H1 (cell line): Measurements from ENCODE around the gene CBX2. TPM values are rescaled to one million over a fixed set of nuclear protein-coding genes. Genes with fewer than 3 reads are reported as not detected.

Source experiments
- CTCF ChIA-PET: fragments of 300-600 bp; sonication (Branson Sonifier 250); formaldehyde crosslinking; loops from one replicate; lab custom pipeline; 2021; ENCODE audit not compliant: partially characterized antibody; lab: Charles Lee
- POLR2A ChIA-PET: fragments of 300-600 bp; sonication (Branson Sonifier 250); formaldehyde crosslinking; loops from one replicate; lab custom pipeline; 2021; ENCODE audit warnings: inconsistent platforms; ENCODE audit not compliant: partially characterized antibody; lab: Charles Lee
- DNase-seq, 2 experiments: peaks; one replicate each; pipeline versions ENCODE4 v3.0.0 to v3.0.0-alpha.2; 2010 to 2022; ENCODE audit warnings: low spot score in 2 of 2, low read depth in 1 of 2, mixed read lengths in 1 of 2
- FAIRE-seq: peaks from 2 replicates; lab custom pipeline; 2011; peaks lifted over from hg19 to GRCh38; lab: Jason Lieb, UNC
- H2AFZ ChIP-seq: 2 replicates; pipeline ENCODE4 v1.8.1; 2012; ENCODE audit warnings: low read length, inconsistent platforms
- H2AK5ac ChIP-seq: 2 replicates; pipeline ENCODE4 v1.6.1; 2013; ENCODE audit warnings: low read depth, low read length
- H2BK120ac ChIP-seq: replicated peaks from 2 replicates; pipeline ENCODE3; 2013; ENCODE audit warnings: low read depth, low read length, inconsistent platforms
- H2BK12ac ChIP-seq: 2 replicates; pipeline ENCODE4 v1.6.1; 2013; ENCODE audit warnings: low read depth, low read length
- H2BK15ac ChIP-seq: 2 replicates; pipeline ENCODE4 v1.6.1; 2013; ENCODE audit warnings: low read length
- H2BK20ac ChIP-seq: 2 replicates; pipeline ENCODE4 v1.6.1; 2013; ENCODE audit warnings: low read length
- H2BK5ac ChIP-seq: 2 replicates; pipeline ENCODE4 v1.6.1; 2013; ENCODE audit warnings: low read depth, low read length
- H3K14ac ChIP-seq: 2 replicates; pipeline ENCODE4 v1.6.1; 2013; ENCODE audit warnings: inconsistent platforms; ENCODE audit not compliant: insufficient read length
- H3K18ac ChIP-seq: 2 replicates; pipeline ENCODE4 v1.6.1; 2013; ENCODE audit warnings: low read length; ENCODE audit errors: extremely low read depth
- H3K23ac ChIP-seq: 2 replicates; pipeline ENCODE4 v1.6.1; 2013; ENCODE audit warnings: inconsistent platforms; ENCODE audit not compliant: insufficient read length
- H3K23me2 ChIP-seq: 2 replicates; pipeline ENCODE4 v1.6.1; 2013; ENCODE audit warnings: low read depth, low read length
- H3K27ac ChIP-seq: 2 replicates; pipeline ENCODE4 v1.6.1; 2011; ENCODE audit warnings: low read depth, low read length, inconsistent platforms
- H3K27me3 ChIP-seq, 4 experiments: replicated peaks in 1 of 4; 1 replicate in 1 of 4; 2 replicates in 3 of 4; pipeline versions ENCODE4 v1.6.1 to v1.8.1; 2011 to 2013; ENCODE audit warnings: low read length in 3 of 4, mild to moderate bottlenecking in 3 of 4, inconsistent platforms in 2 of 4, mixed read lengths in 2 of 4, moderate library complexity in 1 of 4; ENCODE audit not compliant: control insufficient read depth in 3 of 4, insufficient read depth in 3 of 4; ENCODE audit errors: extremely low read depth in 1 of 4
- H3K36me3 ChIP-seq, 4 experiments: 2 replicates each; pipeline versions ENCODE4 v1.6.1 to v1.8.1; 2011 to 2013; ENCODE audit warnings: mild to moderate bottlenecking in 4 of 4, low read length in 3 of 4, moderate library complexity in 2 of 4, control low read depth in 1 of 4, inconsistent platforms in 1 of 4; ENCODE audit not compliant: insufficient read depth in 4 of 4, control insufficient read depth in 2 of 4
- H3K4ac ChIP-seq: replicated peaks from 2 replicates; pipeline ENCODE3; 2013; ENCODE audit warnings: low read length, low read depth, mixed read lengths, inconsistent platforms; ENCODE audit not compliant: insufficient read length
- H3K4me1 ChIP-seq, 4 experiments: replicated peaks in 1 of 4; 1 replicate in 1 of 4; 2 replicates in 3 of 4; pipeline versions ENCODE4 v1.6.1 to v1.8.1; 2011 to 2013; ENCODE audit warnings: low read length in 3 of 4, inconsistent platforms in 2 of 4, mixed read lengths in 1 of 4; ENCODE audit not compliant: insufficient read depth in 4 of 4, control insufficient read depth in 3 of 4
- H3K4me2 ChIP-seq, 2 experiments: 2 replicates each; pipeline versions ENCODE4 v1.6.1 to v1.8.1; 2011 to 2013; ENCODE audit warnings: low read depth in 2 of 2, low read length in 2 of 2, control low read depth in 1 of 2, inconsistent platforms in 1 of 2, mild to moderate bottlenecking in 1 of 2; ENCODE audit not compliant: insufficient read depth in 1 of 2
- H3K4me3 ChIP-seq, 4 experiments: fragments of 200-600, 300-600 bp in 1 of 4; sonication (generic), shearing (Covaris generic), sonication (Bioruptor Twin) in 1 of 4; 2 replicates each; pipeline versions ENCODE4 v1.5.1 to v1.8.1; 2011 to 2016; ENCODE audit warnings: low read length in 4 of 4, low read depth in 3 of 4, control low read depth in 2 of 4, inconsistent platforms in 2 of 4, mild to moderate bottlenecking in 2 of 4, mixed read lengths in 1 of 4, moderate library complexity in 1 of 4; ENCODE audit not compliant: insufficient read depth in 2 of 4; ENCODE audit errors: extremely low read depth in 1 of 4
- H3K56ac ChIP-seq: replicated peaks from 2 replicates; pipeline ENCODE3; 2013; ENCODE audit warnings: low read depth, mild to moderate bottlenecking, mixed read lengths, low read length, inconsistent platforms; ENCODE audit not compliant: insufficient read length
- H3K79me1 ChIP-seq: 2 replicates; pipeline ENCODE4 v1.6.1; 2013; ENCODE audit warnings: low read depth, low read length, control low read depth
- H3K79me2 ChIP-seq, 2 experiments: 2 replicates each; pipeline versions ENCODE4 v1.6.1 to v1.8.1; 2012 to 2013; ENCODE audit warnings: low read length in 2 of 2, mild to moderate bottlenecking in 2 of 2, inconsistent platforms in 1 of 2; ENCODE audit not compliant: insufficient read depth in 2 of 2, control insufficient read depth in 1 of 2
- H3K9ac ChIP-seq, 4 experiments: replicated peaks in 1 of 4; 1 replicate in 1 of 4; 2 replicates in 3 of 4; pipeline versions ENCODE4 v1.6.1 to v1.8.1; 2011 to 2013; ENCODE audit warnings: low read depth in 3 of 4, low read length in 3 of 4, control low read depth in 2 of 4, mild to moderate bottlenecking in 2 of 4, moderate library complexity in 2 of 4, inconsistent platforms in 1 of 4; ENCODE audit errors: extremely low read depth in 1 of 4
- H3K9me3 ChIP-seq, 2 experiments: 2 replicates each; pipeline versions ENCODE4 v1.6.1 to v1.8.1; 2012 to 2013; ENCODE audit warnings: mild to moderate bottlenecking in 2 of 2, moderate library complexity in 2 of 2, control low read depth in 1 of 2, inconsistent platforms in 1 of 2, low read depth in 1 of 2, low read length in 1 of 2, mixed read lengths in 1 of 2; ENCODE audit not compliant: insufficient read depth in 2 of 2
- H4K20me1 ChIP-seq, 2 experiments: replicated peaks in 1 of 2; 2 replicates each; pipeline versions ENCODE3 to v1.8.1; 2011 to 2013; ENCODE audit warnings: inconsistent platforms in 2 of 2, low read length in 2 of 2, mild to moderate bottlenecking in 1 of 2; ENCODE audit not compliant: insufficient read depth in 2 of 2, control insufficient read depth in 1 of 2
- H4K5ac ChIP-seq: 2 replicates; pipeline ENCODE4 v1.6.1; 2013; ENCODE audit warnings: low read length, low read depth, mixed read lengths, inconsistent platforms; ENCODE audit not compliant: insufficient read length
- H4K8ac ChIP-seq: 2 replicates; pipeline ENCODE4 v1.8.0; 2013; ENCODE audit warnings: mild to moderate bottlenecking, moderate library complexity, low read length, inconsistent platforms; ENCODE audit not compliant: insufficient read depth; ENCODE audit errors: extremely low read depth
- H4K91ac ChIP-seq: replicated peaks from 2 replicates; pipeline ENCODE3; 2013; ENCODE audit warnings: low read length, mixed read lengths, inconsistent platforms; ENCODE audit not compliant: insufficient read length
- CHD2 ChIP-seq: IDR thresholded peaks from 2 replicates; pipeline ENCODE4 v1.6.1; 2012; ENCODE audit warnings: low read length, improper control_type of control experiment
- FOSL1 ChIP-seq: IDR thresholded peaks from 2 replicates; pipeline ENCODE4 v1.6.1; 2011; ENCODE audit warnings: mild to moderate bottlenecking, low read depth, low read length, moderate library complexity; ENCODE audit not compliant: insufficient read depth
- KDM1A ChIP-seq: fragments of 200-600, 300-600 bp; sonication (generic); IDR thresholded peaks from 2 replicates; pipeline ENCODE4 v1.7.1; 2016; ENCODE audit warnings: mild to moderate bottlenecking, low read length, borderline replicate concordance
- NANOG ChIP-seq: IDR thresholded peaks from 2 replicates; pipeline ENCODE4 v1.6.1; 2011; ENCODE audit warnings: low read length, low read depth, mild to moderate bottlenecking, inconsistent platforms; ENCODE audit not compliant: insufficient read depth, poor library complexity, severe bottlenecking
- NRF1 ChIP-seq: IDR thresholded peaks from 2 replicates; pipeline ENCODE4 v1.6.1; 2011; ENCODE audit warnings: mild to moderate bottlenecking, low read depth, low read length, improper control_type of control experiment
- RAD21 ChIP-seq, 2 experiments: IDR thresholded peaks in 1 of 2; conservative IDR thresholded peaks in 1 of 2; 2 replicates each; pipeline ENCODE4 v1.6.1; 2011; ENCODE audit warnings: low read depth in 2 of 2, low read length in 2 of 2, improper control_type of control experiment in 1 of 2, inconsistent platforms in 1 of 2, mild to moderate bottlenecking in 1 of 2, moderate library complexity in 1 of 2
- RFX5 ChIP-seq: IDR thresholded peaks from 2 replicates; pipeline ENCODE4 v1.6.1; 2011; ENCODE audit warnings: low read depth, low read length, improper control_type of control experiment, borderline replicate concordance
- SRF ChIP-seq: IDR thresholded peaks from 2 replicates; pipeline ENCODE4 v1.6.1; 2011; ENCODE audit warnings: mild to moderate bottlenecking, low read depth, low read length, moderate library complexity
- ZNF274 ChIP-seq: IDR thresholded peaks from 2 replicates; pipeline ENCODE4 v1.7.0; 2012; ENCODE audit warnings: low read length, borderline replicate concordance; ENCODE audit errors: extremely low read depth
- WGBS, 2 experiments: shearing (Covaris generic) in 1 of 2; methylation state at CpG; one replicate each; pipeline versions ENCODE4 v1.1.6 to v1.1.7; 2013 to 2015; ENCODE audit warnings: low lambda C conversion rate in 2 of 2, mixed read lengths in 2 of 2, inconsistent platforms in 1 of 2, low coverage in 1 of 2, missing lambda C conversion rate in 1 of 2; ENCODE audit not compliant: insufficient replicate concordance in 2 of 2, insufficient coverage in 1 of 2, insufficient read length in 1 of 2; ENCODE audit errors: extremely low coverage in 1 of 2, missing lambda C conversion rate in 1 of 2; 5-methylcytosine and 5-hydroxymethylcytosine counted together
- polyA plus RNA-seq, 7 experiments: library from polyadenylated mRNA; depleted of rRNA in 3 of 7; stranded (reverse) in 5 of 7; unstranded in 2 of 7; fragments of >200 nt in 5 of 7; fragments of 200-250 nt in 2 of 7; gene quantifications; 1 replicate in 5 of 7; 2 replicates in 1 of 7; 4 replicates in 1 of 7; pipeline versions ENCODE4 v1.2.1 to v1.2.3, GENCODE V29; 2011 to 2013; ENCODE audit warnings: missing spikeins in 2 of 7, mixed read lengths in 2 of 7
- total RNA-seq: library from RNA; stranded (reverse); fragmentation: NEBNext Ultra II Directional; extraction: Animal tissue kit (Norgen Biotek cat#: 25700); gene quantifications from 2 replicates; pipeline ENCODE4 v1.2.1, GENCODE V29; 2021
- TF ChIP-seq, protein P1 (sequence below): IDR thresholded peaks from 2 replicates; pipeline ENCODE4 v1.6.1; 2012; ENCODE audit warnings: inconsistent platforms

Gene CBX2
- total and polyA plus RNA-seq, 2 of the 8 experiments (the other 6 are each of a cell fraction or from before 2014, with no cell fraction given): 64.3 to 83.9 TPM

DNA sequence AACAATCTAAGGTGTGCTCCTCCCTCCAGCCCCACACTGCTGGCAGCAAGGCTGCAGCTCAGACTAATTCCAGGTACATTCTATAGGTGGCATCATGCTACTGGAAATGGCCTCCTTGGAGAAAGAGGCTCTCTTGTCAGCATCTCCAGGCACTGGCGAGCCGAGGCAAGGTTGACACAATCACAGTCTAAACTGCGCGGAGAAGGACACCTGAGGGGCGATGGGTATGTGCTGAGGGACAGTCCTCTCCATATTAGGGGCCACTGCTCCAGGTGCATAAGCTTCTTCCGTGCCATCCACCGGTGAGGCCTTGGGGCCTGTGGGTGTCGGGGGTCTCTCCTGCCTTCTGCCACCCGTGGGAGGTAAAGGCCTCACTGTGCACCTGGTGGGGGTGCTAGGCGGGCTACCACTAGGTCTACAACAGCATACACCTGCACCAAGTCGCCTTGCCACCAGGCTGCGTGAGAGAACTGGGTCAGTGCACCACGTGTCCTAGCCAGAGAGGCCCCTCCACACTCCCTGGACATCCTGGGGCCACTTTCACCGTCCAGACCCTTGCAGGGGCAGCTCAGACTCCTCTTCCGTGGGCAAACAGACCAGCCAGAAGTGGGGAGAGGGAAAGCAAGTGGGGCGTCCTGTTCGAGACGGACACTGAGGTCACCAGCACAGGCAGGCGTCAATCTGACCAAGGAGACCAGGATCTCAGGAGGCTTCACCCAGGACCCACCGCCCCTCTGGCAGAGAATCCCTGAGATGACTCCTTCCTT lies 31.0 kb downstream of the CBX2 start:
- peak overlapping the region; percentile 48 for H4K91ac ChIP-seq
- H2BK12ac ChIP-seq: peak overlapping the region; percentile 96
- no peaks in the 10 kb centered on the region for H3K9me3 ChIP-seq
- peak overlapping the region; percentile 83 for H3K18ac ChIP-seq
- H4K8ac ChIP-seq: peak overlapping the region; percentile 31; the same call in 1 of the 2 replicates
- CTCF ChIA-PET: interaction anchor here (0.7 to 19.1 kb wide), 38 partner anchors 10 to 293 kb away, joined by 3 to 576 read pairs (median 5); partner anchors contain the start of genes CBX4, CBX8 and GAA
- no peak overlapping the region for H3K56ac ChIP-seq
- no peak overlapping the region for H3K23ac ChIP-seq
- no peak overlapping the region for H3K27ac ChIP-seq
- POLR2A ChIA-PET: interaction anchor here (0.7 to 24.0 kb wide), 12 partner anchors 9 to 183 kb away, joined by 3 to 374 read pairs (median 4); partner anchors contain the start of genes CBX4 and CBX8
- H3K23me2 ChIP-seq: peaks cover 5% of the 10 kb centered on the region
- H3K27me3 ChIP-seq: peaks cover 82 to 95% (median 93%) of the 10 kb centered on the region in 4 experiments
- H2AK5ac ChIP-seq: no peak overlapping the region
- no peak overlapping the region for H2BK5ac ChIP-seq
- H2BK120ac ChIP-seq: no peak overlapping the region
- H3K79me2 ChIP-seq: no peaks in the 10 kb centered on the region
- peaks cover 0 to 4% (median 0%) of the 10 kb centered on the region in 4 experiments; a peak in 1 of 8 replicates for H3K36me3 ChIP-seq
- no peak overlapping the region for H3K14ac ChIP-seq
- H2BK20ac ChIP-seq: 0 out of 2 replicates have a peak overlapping the region, but pooled peaks have one; percentile 15
- H3K9ac ChIP-seq: peak overlapping the region in 1 of 4 experiments; percentile 39; a peak in 2 of 7 replicates
- FAIRE-seq: peak; percentile 84
- H3K4me2 ChIP-seq: peak overlapping the region; percentile 51 to 63; a peak in 3 of 4 replicates
- no peak overlapping the region for H2AFZ ChIP-seq
- 26% methylated on average over 20 of the region's 20 CpGs; no CpG with 5 or more reads in 1 of the 2 experiments for WGBS, 2 experiments
- H3K79me1 ChIP-seq: no peaks in the 10 kb centered on the region
- H4K20me1 ChIP-seq: peaks cover 0 to 35% of the 10 kb centered on the region in 2 experiments
- H3K4ac ChIP-seq: no peak overlapping the region
- peaks cover 0 to 58% (median 41%) of the 10 kb centered on the region in 4 experiments; a peak in 6 of 7 replicates for H3K4me1 ChIP-seq
- H3K4me3 ChIP-seq: peak overlapping the region in 1 of 4 experiments; percentile 28; a peak in 1 of 8 replicates
- H2BK15ac ChIP-seq: peak overlapping the region; percentile 94; the same call in 1 of the 2 replicates
- H4K5ac ChIP-seq: no peak overlapping the region
- peak in 1 of 2 experiments; percentile 67 for DNase-seq
- TF ChIP-seq NRF1 (no peak), NANOG (no peak), ZNF274 (no peak), SRF (0 out of 2 replicates have a peak, but pooled peaks have one; percentile 1), CHD2 (no peak), RAD21 (IDR thresholded peaks at IDR 0.05 in 1 of 2, conservative IDR thresholded peaks at IDR 0.05 in 1 of 2; ENCODE audit: low read depth in 2 of 2, low read length in 2 of 2) (peak; percentile 88 to 94), FOSL1 (no peak), RFX5 (no peak), KDM1A (no peak)
- TF ChIP-seq, protein P1, sequence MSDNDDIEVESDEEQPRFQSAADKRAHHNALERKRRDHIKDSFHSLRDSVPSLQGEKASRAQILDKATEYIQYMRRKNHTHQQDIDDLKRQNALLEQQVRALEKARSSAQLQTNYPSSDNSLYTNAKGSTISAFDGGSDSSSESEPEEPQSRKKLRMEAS: peak; percentile 79
